ENCODE data around the gene CBX5. TPM values are rescaled to one million over a fixed set of nuclear protein-coding genes. Genes with fewer than 3 reads are reported as not detected.
A peak's percentile ranks its signal among the peaks of the same experiment; 100 is the strongest.

The CBX5 gene
- total and polyA plus RNA-seq, 9 of the 15 experiments (the other 6 are each of a cell fraction or from before 2014, with no cell fraction given): 32.6 to 102 (median 59.2) TPM

- TF ChIP-seq STAT6 (CRISPR knock-in tag; IDR thresholded peaks at IDR 0.05) (peak; percentile 81; the same call in 1 of the 2 replicates), TRIM25 (IDR thresholded peaks at IDR 0.05; ENCODE audit: borderline replicate concordance) (no peak), IRF2 (CRISPR knock-in tag; IDR thresholded peaks at IDR 0.05) (no peak), NFYB (IDR thresholded peaks at IDR 0.05; ENCODE audit: extremely low read depth, insufficient read length) (peak; percentile 100), ZBTB1 (CRISPR knock-in tag; IDR thresholded peaks at IDR 0.05; ENCODE audit: borderline replicate concordance, low read depth) (no peak; the same call in 1 of the 2 replicates), KLF10 (CRISPR knock-in tag; IDR thresholded peaks at IDR 0.05) (0 out of 2 replicates have a peak, but pooled peaks have one; percentile 43), GABPB1 (CRISPR knock-in tag; IDR thresholded peaks at IDR 0.05) (peak; percentile 75), ZNF436 (CRISPR knock-in tag; IDR thresholded peaks at IDR 0.05) (no peak), BHLHE40 (IDR thresholded peaks at IDR 0.05; ENCODE audit: low read length) (no peak), E2F6 (IDR thresholded peaks at IDR 0.05; ENCODE audit: borderline replicate concordance in 1 of 2, extremely low read depth in 1 of 2, insufficient read depth in 1 of 2, insufficient read length in 1 of 2, low read depth in 1 of 2, low read length in 1 of 2, poor library complexity in 1 of 2, severe bottlenecking in 1 of 2) (peak; percentile 49 to 57), ZNF76 (CRISPR knock-in tag; IDR thresholded peaks at IDR 0.05; ENCODE audit: borderline replicate concordance) (0 out of 2 replicates have a peak, but pooled peaks have one; percentile 13), ATF6 (CRISPR knock-in tag; IDR thresholded peaks at IDR 0.05) (peak; percentile 82), UBTF (IDR thresholded peaks at IDR 0.05; ENCODE audit: borderline replicate concordance in 1 of 2, low read depth in 2 of 2, low read length in 2 of 2) (no peak)
Observed at GRCh38 chr12:54280468-54281260, 742 bp upstream of the CBX5 start, which contains the start of gene HNRNPA1 (continued).
